ENCODE data around the gene CLDN18.

Gene CLDN18

DNA sequence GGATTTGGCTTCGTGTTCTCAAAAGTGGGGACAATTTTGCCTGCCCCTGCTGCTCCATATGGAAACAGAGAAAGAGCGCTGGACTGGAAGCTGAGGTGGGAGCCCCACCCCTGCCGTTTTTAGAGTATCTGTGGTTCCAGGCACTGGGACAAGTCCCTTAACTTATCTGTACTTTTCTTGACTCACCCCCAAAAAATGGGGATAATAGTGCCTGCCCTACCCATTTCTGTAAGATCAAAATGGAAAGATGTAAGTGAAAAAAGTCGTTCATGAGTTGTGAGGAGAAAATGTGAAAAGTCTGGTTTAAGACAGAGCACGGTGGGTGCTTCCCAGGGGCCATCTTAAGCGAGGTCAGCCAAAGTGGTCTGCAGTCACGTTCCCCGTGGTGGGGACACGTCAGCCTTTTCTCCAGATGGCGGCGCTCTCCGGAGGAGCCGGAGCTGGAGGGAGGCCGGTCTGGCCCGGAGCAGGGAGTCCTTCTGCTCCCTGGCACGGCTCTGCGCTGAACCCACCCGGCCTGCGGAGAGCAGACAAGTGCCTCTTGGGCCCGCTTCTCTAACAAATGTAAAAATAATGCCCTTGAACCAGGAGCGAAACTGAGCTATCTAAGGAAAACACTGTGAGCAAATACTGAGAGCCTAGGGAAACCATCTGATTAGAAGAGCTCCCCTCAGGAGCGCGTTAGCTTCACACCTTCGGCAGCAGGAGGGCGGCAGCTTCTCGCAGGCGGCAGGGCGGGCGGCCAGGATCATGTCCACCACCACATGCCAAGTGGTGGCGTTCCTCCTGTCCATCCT lies at the start of gene CLDN18:
TSS of gene CLDN18 (plus strand) at position 690 of the 797 bp plus-strand sequence. CDS start at position 751, 61 bp downstream.
- DNase-seq: no peak

DNA sequence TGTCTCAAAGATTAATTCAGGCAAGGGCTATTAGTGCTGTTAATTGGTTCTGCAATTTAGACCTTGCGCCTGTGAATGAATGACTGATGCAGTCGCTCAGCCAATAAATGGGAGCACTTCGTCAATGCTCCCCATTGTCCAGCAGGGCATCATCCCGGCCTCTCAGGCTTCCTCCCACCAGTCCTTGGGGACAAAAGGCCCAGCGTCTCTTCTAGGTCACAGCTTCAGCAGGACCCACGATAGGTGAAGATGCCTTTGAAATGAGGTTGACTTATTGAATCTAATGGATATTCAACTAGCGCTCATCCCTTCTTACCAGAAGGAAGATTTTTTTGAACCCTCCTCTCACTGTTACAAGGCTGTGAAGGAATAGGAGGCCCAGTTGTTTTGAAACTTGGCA lies 47.7 kb upstream of the CLDN18 start:
- DNase-seq: no peak

DNA sequence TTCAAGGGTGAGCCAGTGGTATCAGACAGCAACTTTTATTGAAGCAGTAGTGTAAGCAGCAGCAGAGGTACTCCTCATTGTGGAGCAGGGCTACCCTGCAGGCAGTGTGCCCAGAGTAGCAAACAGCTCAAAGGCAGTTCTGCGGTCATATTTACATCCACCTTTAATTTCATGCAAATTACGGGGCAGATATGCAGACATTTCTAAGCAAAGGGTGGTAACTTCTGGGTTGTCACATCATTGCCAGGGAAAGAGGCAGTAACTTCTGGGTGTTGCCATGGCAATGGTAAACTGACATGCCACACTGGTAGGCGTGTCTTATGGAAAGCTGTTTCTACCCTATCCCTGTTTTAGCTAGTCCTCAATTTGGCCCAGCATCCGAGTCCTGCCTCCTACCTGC lies 46.5 kb upstream of the CLDN18 start:
- no peak for DNase-seq

DNA sequence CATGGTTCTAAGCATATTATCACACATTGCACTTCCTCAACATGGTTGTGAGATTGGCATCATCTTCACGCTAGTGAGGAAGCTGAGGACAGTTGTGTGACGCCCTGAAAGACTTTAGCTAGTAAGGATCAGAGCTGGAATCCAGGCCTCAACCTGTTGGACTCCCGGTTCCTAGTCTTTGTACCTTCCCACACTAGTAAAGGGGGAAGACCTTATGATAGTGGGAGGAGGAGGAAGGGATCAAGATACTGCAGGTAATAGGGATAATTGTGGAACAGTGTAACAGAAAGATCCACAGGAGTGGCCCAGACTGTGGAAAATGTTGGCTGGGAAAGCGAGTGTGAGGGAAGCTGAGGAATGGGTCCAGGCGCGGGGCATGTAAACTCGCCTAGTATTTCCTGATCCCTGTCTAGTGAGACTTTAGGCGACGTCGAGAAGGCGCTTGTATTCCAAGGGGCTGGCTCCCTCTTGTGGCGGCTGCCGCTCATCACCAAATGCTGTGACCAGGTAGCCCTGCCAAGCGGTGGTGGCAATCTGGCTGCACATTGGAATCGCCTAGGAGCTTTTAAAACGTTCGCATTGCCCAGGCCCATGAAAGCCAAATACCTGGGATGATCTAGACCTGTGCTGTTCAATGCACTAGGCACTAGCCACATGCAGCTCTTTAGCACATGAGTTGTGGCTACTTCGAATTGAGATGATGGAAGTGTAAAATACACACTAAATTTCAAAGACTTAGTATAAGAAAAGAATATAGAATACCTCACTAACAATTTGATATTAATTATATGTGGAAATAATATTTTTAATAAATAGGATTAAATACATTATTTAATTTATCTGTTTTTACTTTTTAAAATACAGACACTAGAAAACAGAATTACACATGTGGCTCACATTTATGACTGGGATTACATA lies 38.8 kb upstream of the CLDN18 start:
- peak; percentile 64 to 81 (median 70) for DNase-seq

DNA sequence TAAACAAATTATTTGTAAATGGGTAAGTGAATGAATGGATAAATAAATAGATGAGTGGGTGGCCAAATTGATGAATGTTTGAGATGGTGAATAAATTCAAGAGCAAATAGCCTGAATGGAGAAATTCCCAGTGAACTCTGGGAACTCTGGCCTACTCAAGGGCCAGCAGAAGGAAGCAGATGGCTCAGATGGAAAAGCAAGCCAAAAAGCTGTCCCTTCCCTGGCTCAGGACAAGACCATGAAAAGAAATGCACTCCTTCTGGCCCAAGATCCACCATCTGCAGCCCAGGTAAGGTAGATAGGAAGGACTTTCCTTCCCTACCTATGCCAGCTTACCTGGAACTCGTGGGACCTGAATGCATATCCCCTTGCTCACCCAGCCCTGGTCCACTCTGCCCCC lies 37.6 kb upstream of the CLDN18 start:
- DNase-seq: no peak

DNA sequence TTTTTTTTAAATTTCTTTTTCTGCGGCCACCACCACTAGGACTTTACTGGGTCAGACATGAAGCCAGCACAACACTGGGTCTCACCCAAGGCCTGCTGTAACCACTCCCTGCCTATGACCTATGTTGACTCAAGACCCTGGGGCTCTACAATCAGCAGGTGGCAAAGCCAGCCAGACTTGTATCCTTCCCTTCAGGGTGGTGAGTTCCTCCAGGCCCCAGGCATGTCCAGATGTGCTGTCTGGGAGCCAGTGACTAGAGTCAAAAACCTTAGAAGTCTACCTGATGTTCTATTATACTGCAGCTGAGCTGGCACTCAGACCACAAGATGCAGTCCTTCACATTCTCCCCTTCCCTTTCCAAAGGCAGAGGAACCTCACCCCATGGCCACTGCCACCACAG lies 31.6 kb upstream of the CLDN18 start:
- DNase-seq: no peak

DNA sequence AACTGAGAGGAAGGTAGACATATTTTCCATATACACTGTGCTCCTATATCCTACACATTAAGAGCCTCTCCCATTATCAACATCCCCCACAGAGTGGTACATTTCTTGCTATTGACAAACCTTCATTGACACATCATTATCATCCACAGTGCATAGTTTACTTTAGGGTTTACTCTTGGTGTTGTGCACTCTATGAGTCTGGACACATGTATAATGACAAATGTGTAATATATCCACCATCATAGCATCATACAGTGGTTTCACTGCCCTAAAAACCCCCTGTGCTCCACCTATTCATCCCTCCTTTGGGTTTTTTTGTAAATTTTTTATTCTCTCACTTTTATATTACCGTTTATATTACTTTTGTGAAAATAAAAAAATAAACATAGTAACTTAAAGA lies 22.2 kb upstream of the CLDN18 start:
- no peak for DNase-seq

DNA sequence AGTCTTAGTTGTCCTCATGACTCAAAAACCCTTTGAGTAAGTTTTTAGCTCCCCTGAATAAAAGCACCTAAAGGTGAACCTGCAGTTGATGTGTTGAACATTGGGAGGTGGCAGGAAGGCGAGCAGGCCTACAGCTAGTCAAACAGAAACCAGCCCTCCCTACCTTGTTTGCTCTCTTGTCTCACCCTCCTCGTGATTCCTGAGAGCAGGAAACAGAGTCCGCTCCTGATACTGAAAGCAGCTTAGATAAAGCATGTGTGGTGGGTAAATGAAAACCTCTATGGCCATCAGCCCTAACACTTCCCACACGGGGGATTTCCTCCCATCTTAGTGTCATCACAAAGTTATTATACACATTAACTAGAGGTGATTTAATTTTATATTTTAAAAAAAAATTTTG lies 21.8 kb upstream of the CLDN18 start:
- no peak for DNase-seq

DNA sequence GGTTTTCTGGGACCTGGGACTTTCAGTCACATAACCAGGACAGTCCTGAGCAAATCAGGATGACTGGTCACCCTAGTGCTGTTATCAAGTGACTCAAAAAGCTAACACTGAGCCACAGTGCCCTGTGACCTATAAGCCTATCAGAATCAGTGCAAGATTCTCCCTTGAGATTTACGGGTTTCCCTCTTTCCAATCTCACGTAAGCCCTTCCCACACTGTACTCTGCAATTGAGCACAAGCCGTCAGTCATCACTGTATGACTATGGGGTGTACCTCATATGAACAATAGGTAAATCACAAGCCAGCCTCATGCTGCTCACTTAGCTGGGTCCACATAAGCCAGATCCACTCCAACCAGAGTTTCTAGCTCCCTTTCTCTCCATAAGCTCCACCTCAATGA lies 21.0 kb upstream of the CLDN18 start:
- no peak for DNase-seq

DNA sequence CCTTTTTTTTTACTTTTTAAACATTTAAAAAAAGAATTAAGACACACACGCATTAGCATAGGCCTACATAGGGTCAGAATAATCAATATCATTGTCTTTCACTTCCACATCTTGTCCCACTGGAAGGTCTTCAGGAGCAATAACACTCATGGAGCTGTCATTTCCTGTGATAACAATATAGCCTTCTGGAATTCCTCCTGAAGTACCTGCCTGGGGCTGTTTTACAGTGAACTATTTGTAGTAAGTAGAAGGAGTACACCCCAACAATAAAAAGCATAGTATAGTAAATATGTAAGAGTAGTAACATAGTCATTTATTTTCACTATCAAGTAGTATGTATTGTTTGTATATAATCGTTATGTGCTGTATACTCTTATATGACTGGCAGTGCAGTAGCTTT lies 19.5 kb upstream of the CLDN18 start:
- no peak for DNase-seq

DNA sequence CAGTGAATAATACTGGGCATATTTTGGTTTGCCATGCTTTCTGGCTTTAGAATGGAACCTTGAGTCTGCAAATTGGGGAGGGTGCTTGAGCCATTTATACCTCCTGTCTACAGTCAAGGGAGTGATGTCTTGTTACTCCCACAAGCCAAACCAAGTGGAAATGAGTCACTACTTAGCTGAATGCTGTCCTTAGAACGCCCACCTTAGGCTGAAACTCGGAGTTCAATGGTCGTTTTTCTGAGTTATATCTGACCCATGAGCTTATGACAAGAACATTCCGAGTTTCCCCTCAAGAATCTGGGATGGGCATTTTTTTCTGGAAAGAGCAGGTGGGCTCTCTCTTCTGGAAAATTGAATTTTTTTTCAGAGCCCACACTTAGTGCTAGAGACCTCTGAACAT lies 17.4 kb upstream of the CLDN18 start:
- DNase-seq: no peak

DNA sequence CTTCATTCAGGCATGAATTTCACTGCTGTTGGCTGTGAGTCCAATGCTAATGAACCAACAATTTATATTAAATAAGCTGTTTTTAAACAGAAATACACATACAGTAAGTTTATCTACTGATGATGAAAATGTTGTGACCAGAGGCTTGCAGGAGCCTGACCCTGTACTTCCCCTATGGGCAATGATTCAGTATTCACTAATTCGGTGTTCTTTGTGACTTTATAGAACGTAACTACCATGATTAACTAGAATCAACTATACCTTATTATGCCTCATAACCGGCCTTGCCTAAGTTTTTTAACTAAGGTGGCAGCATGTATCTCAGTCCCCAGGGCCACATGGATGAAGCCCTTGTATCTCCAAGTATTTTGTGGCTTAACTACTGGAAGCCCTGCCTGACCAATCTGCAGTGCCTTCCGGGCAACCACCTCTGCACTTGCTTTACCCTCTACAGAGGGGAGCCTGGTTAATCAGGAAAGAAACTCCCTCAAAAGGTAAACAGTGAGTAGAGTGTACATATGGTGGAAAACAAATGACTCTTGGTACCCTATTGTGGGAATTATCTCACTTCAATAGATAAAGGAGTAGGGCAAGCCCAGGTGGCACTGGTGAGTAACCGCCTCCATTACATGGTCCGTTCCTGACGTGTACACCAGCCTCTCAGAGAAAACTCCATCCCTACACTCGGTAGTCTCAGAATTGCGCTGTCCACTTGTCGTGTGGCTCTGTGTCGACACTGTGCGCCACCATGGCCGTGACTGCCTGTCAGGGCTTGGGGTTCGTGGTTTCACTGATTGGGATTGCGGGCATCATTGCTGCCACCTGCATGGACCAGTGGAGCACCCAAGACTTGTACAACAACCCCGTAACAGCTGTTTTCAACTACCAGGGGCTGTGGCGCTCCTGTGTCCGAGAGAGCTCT lies 11.6 kb upstream of the CLDN18 start:
- DNase-seq: no peak

DNA sequence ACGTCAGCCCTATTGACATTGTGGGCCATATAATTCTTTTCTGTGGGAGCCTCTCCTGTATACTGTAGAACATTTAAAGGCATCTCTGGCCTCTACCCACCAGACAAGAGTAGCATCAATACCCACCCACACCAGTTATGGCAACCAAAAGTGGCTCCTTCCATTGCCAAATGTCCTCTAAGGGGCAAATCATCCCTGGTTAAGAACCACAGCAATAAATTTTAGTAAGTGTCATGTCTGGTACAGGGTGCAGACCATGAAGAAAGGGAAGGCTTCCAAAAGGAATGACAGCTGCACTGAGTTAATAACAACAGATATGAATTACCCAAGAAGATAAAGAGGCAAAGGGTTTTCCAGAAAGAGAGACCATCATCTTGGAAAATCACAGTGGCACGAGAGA lies 6.9 kb upstream of the CLDN18 start:
- DNase-seq: no peak

DNA sequence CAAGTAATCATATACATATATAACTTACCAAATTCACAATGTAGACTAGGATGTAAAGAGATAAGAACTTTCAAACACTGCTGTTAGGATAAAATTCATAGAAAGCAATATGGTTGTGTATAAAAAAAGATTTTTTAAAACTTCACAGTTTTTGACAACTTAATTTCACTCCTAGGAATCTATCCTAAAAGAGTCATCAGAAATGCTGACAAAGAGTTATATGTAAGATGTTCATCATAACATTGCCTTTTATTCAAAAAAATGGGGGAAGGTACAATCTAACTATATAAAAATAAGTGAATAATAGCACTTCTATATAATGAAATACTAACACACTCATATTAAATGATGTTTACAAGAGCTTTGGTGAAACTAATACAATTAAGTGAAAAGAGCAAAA lies 4.3 kb upstream of the CLDN18 start:
- DNase-seq: no peak

DNA sequence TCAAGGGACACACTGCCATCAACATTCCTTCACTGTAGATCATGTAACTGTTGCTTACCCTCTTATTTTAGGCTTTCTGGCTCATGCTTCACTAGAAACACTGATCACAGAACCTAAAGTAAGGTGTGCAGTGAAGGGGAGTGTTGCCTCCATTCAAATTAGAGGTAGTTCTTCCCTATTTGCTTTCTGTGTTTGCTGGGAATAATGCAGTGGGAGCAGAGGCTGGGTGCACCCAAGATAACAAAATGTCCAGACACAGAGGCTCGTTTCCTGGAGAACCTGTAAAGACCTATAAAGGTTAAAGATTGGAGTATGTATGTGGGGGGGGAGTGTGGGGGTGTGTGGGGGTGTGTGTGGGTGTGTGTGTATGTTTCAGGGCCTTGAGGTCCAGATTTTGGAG lies 2.1 kb upstream of the CLDN18 start:
- no peak for DNase-seq

DNA sequence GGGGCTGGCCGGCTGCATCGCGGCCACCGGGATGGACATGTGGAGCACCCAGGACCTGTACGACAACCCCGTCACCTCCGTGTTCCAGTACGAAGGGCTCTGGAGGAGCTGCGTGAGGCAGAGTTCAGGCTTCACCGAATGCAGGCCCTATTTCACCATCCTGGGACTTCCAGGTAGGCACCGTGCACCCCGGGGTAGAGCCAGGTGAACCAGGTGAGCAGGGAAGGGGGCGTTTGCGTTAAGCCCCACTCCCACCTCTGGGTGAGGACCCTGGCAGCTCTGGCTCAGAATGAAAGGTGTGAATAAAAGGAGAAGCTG lies 267 bp downstream of the CLDN18 start:
- DNase-seq: no peak

DNA sequence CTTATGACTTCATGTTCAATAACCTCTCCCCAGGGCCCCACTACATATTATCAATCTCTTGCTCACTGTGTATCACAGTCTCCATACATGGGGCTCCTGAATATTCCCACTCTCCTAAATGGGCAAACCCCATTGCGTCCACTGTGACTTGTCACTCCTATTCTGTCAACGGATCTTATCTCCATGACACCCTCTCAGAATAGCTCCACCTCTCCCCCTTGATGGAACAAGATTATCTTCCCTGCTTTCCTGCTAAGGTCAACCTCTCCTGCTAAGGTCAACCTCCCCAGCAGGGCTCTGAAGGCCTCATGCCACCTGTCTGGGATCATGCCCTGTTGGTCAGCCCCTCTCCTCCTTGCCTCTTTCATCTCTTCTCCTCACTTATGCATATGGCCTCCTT lies 1.8 kb downstream of the CLDN18 start:
- no peak for DNase-seq

DNA sequence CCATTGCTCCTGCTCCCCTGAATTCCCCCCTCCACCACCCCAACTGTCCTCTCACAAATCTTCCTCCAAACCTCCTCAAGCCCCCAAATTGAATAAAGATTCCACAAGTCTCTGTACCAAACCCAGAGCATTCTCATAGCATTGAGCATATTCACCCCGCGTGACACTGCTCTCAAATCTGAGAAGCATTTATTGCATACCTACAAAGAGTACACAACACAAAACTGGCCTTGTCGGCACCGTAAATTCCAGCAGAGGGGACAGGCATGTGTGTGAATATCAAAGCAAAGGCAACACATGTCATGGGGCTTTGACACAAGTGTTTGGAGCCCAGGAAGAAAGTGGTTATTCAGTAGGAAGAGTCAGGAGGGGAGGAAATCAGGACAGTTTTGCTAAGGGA lies 2.6 kb downstream of the CLDN18 start:
- DNase-seq: no peak

DNA sequence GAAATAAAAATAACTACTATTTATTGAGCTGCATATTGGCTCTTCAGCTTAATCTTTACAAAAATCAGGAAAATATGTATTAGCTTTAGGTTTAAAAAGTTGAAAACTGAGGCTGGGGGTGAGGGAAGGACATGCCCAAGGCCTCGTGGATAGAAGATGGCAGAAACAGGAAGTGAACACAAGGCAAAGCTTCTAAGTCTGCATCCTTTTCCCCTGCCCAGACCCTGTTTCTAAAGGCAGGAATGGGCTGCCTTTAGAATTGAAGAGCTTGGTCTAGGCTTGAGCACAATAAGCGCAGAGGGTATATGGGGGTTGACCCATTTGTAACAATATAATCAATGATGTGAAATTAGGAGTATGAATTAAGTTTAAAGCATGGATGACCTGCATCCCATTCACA lies 6.1 kb downstream of the CLDN18 start:
- DNase-seq: no peak

DNA sequence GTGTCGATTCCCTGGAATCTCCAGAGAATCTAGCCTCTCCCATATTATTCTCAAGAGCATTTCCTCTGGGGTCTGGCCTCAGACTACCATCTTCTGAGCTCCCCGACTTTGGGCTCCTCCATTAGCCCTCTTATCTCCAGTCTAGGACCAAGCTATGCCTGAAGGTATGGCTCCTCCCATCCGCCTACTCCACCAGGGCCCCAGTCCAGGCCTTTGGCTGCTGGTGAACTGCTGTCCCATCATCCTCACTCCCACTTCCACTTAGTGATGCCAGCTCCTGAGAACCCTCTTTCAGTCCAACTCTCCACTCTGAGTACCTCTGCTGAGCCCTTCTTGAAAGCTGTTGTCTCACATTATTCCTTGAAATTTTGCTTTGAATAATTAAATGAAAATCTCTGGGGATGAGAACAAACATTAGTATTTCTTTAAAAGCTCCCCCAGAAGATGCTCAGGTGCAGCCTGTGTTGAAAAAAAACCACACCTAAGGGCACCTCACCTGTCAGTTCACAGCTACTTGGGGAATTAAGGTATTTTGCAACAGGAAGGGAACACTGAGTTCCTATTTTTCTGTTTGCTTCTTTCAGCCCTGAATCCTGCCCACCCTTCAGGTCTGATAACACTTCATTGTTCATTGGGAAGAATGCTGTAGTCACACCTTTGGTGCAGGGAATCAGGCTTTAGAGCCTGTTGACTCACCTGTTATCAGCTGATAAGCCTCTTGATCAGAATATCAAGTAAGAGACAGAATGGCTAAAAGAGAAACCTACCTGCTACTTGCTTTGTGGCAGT lies 9.5 kb downstream of the CLDN18 start:
- DNase-seq: no peak

DNA sequence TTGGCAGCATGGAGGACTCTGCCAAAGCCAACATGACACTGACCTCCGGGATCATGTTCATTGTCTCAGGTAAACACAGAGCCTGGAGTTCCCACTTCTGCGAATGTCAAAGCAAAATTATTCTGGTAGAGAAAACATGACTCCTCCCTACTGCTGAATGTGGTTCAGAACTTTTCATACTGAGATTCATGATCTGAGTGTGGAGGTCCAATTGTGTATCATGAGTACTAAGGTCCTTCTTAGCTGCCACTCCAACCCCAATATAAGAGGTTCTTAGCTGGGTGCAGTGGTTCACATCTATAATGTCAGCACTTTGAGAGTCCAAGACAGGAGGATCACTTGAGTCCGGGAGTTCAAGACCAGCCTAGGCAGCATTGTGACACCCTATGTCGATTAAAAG lies 13.8 kb downstream of the CLDN18 start:
- DNase-seq: no peak

DNA sequence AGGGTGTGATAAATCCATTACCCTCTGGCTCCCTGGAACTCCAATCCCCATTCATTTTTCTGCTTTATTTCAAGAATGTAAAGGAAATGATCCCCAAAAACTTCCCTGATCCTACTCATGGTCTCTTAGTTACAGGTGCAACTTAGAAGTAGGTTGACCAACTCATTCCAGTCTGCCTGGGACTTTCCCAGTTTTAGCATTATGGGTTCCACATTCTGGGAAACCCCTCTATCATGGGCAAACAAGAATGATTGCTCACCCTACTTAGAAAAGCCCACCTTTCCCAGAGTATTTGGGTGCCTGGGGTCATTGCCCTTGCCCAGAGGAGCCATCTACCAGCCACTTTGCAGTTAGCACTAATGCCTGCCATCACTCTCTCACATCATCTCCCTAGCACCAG lies 15.6 kb downstream of the CLDN18 start:
- no peak for DNase-seq
